Thyroid gland (tissue), 4 donors: ENCODE data around the gene RAPGEF3.

ENCODE experiments used
- POLR2A ChIP-seq, 2 donors: fragments of 450-650 bp; IDR thresholded peaks; one replicate each; pipeline ENCODE4 v1.6.1; 2017; ENCODE audit warnings: antibody characterized with exemption in 2 of 2, mild to moderate bottlenecking in 2 of 2, moderate library complexity in 1 of 2
- TF ChIP-seq, protein P1 (sequence below), 6 experiments: fragments of 200-600 bp in 3 of 6; fragments of 450-650 bp in 3 of 6; sonication (generic) in 3 of 6; IDR thresholded peaks; one replicate each; pipeline ENCODE4 v1.5.1; 2016 to 2019; ENCODE audit warnings: antibody characterized with exemption in 6 of 6, mild to moderate bottlenecking in 2 of 6, inconsistent platforms in 1 of 6, moderate library complexity in 1 of 6

GRCh38 chr12:47808050-47808449 is 49.4 kb upstream of the RAPGEF3 start:
- no peak for TF ChIP-seq POLR2A (IDR thresholded peaks at IDR 0.05)
- TF ChIP-seq, protein P1, sequence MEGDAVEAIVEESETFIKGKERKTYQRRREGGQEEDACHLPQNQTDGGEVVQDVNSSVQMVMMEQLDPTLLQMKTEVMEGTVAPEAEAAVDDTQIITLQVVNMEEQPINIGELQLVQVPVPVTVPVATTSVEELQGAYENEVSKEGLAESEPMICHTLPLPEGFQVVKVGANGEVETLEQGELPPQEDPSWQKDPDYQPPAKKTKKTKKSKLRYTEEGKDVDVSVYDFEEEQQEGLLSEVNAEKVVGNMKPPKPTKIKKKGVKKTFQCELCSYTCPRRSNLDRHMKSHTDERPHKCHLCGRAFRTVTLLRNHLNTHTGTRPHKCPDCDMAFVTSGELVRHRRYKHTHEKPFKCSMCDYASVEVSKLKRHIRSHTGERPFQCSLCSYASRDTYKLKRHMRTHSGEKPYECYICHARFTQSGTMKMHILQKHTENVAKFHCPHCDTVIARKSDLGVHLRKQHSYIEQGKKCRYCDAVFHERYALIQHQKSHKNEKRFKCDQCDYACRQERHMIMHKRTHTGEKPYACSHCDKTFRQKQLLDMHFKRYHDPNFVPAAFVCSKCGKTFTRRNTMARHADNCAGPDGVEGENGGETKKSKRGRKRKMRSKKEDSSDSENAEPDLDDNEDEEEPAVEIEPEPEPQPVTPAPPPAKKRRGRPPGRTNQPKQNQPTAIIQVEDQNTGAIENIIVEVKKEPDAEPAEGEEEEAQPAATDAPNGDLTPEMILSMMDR (IDR thresholded peaks at IDR 0.05) = no peak
